SU-DHL-6 (cell line): Measurements from ENCODE around the gene MOB3B.

Source experiments
- H2AFZ ChIP-seq: fragments of 200-600 bp; sonication (generic); 2 replicates; pipeline ENCODE4 v1.6.1; 2014; ENCODE audit warnings: low read depth, mild to moderate bottlenecking, moderate library complexity, mixed read lengths, antibody characterized with exemption, low read length; ENCODE audit not compliant: severe bottlenecking
- H3F3A ChIP-seq: fragments of 200-600 bp; shearing (Covaris generic); 2 replicates; pipeline ENCODE4 v1.6.0; 2016; ENCODE audit warnings: antibody characterized with exemption, mild to moderate bottlenecking; ENCODE audit not compliant: insufficient read depth
- H3K27ac ChIP-seq: fragments of 200-600 bp; sonication (generic); 2 replicates; pipeline ENCODE4 v1.5.1; 2016; ENCODE audit warnings: low read depth, mild to moderate bottlenecking, low read length, moderate library complexity, mixed read lengths
- H3K27me3 ChIP-seq: fragments of 200-600 bp; sonication (generic), shearing (Covaris generic); 2 replicates; pipeline ENCODE4 v1.6.0; 2014; ENCODE audit warnings: mild to moderate bottlenecking, low read length
- H3K36me3 ChIP-seq: fragments of 200-600 bp; sonication (generic); 2 replicates; pipeline ENCODE4 v1.6.1; 2014; ENCODE audit warnings: mild to moderate bottlenecking, low read length, mixed read lengths
- H3K4me2 ChIP-seq: fragments of 300-600, 200-600 bp; shearing (Covaris generic), sonication (generic); 2 replicates; pipeline ENCODE4 v1.6.0; 2014; ENCODE audit warnings: low read length, low read depth, mild to moderate bottlenecking; ENCODE audit not compliant: poor library complexity, severe bottlenecking
- H3K4me3 ChIP-seq: fragments of 200-600 bp; sonication (generic); 2 replicates; pipeline ENCODE4 v1.5.1; 2014; ENCODE audit warnings: antibody characterized with exemption, low read length, mild to moderate bottlenecking, mixed read lengths; ENCODE audit not compliant: insufficient read depth, poor library complexity, severe bottlenecking
- H3K79me2 ChIP-seq: fragments of 200-600 bp; sonication (generic); 2 replicates; pipeline ENCODE4 v1.6.1; 2014; ENCODE audit warnings: mild to moderate bottlenecking, low read length, moderate library complexity; ENCODE audit not compliant: insufficient read depth
- H3K9ac ChIP-seq: fragments of 200-600 bp; sonication (generic); 2 replicates; pipeline ENCODE4 v1.7.0; 2014; ENCODE audit warnings: mild to moderate bottlenecking, low read length
- H3K9me2 ChIP-seq: fragments of 200-600 bp; sonication (generic); replicated peaks from 2 replicates; pipeline ENCODE4 v1.6.1; 2014; ENCODE audit warnings: low read length; ENCODE audit not compliant: insufficient read depth
- H3K9me3 ChIP-seq: fragments of 200-600 bp; sonication (generic); 2 replicates; pipeline ENCODE4 v1.6.1; 2014; ENCODE audit warnings: low read length, mixed read lengths; ENCODE audit not compliant: insufficient read depth
- H4K20me1 ChIP-seq: fragments of 200-600 bp; sonication (generic); 2 replicates; pipeline ENCODE4 v1.6.1; 2014; ENCODE audit warnings: low read depth, mild to moderate bottlenecking, antibody characterized with exemption, low read length, moderate library complexity, mixed read lengths
- EZH2phosphoT487 ChIP-seq: fragments of 200-600 bp; sonication (generic), shearing (Covaris generic); conservative IDR thresholded peaks from 2 replicates; pipeline ENCODE4 v1.6.1; 2018; ENCODE audit warnings: mild to moderate bottlenecking, antibody characterized with exemption, low read length, moderate library complexity, mixed read lengths
- TF ChIP-seq, protein P1 (sequence below): fragments of 200-600 bp; sonication (generic); IDR thresholded peaks from one replicate; pipeline ENCODE4 v1.5.1; 2017; ENCODE audit warnings: antibody characterized with exemption, mild to moderate bottlenecking, low read length, moderate library complexity; ENCODE audit not compliant: insufficient read depth, poor library complexity, severe bottlenecking

MOB3B gene

DNA sequence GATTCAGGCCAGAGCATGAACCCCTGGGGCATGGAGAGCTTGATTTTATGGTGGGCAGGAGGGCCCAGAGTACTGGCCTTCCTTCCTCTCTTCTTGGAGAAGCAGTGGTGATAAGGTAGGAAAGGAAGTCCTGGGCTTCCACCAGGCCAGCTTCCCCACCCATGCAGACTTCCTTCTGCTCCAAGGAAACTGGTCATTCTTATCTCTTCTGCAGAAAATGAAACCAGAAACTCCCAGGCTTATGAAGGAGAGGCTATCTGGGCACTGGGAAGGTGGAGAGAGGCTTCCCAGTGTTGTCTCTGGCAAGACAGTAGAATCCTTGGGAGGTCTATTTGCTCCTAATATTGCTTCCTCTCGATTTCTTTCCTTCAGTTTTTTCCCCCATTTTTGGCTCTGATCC is 122.1 kb downstream of the MOB3B start:
- no peak overlapping the region for H3K27ac ChIP-seq
- H3K36me3 ChIP-seq: no peaks in the 10 kb centered on the region
- H3K9me3 ChIP-seq: no peaks in the 10 kb centered on the region
- no peak overlapping the region for H3K4me3 ChIP-seq
- no peaks in the 10 kb centered on the region for H3K27me3 ChIP-seq
- H3F3A ChIP-seq: no peaks in the 10 kb centered on the region
- TF ChIP-seq, protein P1, sequence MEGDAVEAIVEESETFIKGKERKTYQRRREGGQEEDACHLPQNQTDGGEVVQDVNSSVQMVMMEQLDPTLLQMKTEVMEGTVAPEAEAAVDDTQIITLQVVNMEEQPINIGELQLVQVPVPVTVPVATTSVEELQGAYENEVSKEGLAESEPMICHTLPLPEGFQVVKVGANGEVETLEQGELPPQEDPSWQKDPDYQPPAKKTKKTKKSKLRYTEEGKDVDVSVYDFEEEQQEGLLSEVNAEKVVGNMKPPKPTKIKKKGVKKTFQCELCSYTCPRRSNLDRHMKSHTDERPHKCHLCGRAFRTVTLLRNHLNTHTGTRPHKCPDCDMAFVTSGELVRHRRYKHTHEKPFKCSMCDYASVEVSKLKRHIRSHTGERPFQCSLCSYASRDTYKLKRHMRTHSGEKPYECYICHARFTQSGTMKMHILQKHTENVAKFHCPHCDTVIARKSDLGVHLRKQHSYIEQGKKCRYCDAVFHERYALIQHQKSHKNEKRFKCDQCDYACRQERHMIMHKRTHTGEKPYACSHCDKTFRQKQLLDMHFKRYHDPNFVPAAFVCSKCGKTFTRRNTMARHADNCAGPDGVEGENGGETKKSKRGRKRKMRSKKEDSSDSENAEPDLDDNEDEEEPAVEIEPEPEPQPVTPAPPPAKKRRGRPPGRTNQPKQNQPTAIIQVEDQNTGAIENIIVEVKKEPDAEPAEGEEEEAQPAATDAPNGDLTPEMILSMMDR: no peak
- no peak for TF ChIP-seq EZH2phosphoT487
- H4K20me1 ChIP-seq: no peaks in the 10 kb centered on the region
- no peak overlapping the region for H3K9ac ChIP-seq
- no peaks in the 10 kb centered on the region for H3K9me2 ChIP-seq
- H2AFZ ChIP-seq: no peak overlapping the region
- no peaks in the 10 kb centered on the region for H3K79me2 ChIP-seq
- H3K4me2 ChIP-seq: no peak overlapping the region

DNA sequence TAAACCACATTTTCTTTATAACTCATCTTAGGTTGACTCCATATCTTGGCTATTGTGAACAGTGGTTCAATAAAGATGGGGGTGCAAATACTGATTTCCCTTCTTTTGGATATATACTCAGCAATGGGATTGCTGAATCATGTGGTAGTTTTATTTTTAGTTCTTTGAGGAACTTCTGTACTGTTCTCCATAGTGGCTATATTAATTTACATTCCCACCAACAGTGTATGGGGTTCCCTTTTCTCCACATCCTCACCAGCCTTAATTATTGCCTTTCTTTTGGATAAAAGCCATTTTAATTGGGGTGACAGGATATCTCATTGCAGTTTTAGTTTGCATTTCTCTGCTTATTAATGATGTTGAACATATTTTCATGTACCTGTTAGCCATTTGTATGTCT is 125.0 kb downstream of the MOB3B start:
- Histone ChIP-seq H3K9me3 (no peaks in the 10 kb centered on the region), H3F3A (no peaks in the 10 kb centered on the region), H2AFZ (no peak overlapping the region), H3K36me3 (no peaks in the 10 kb centered on the region), H3K27me3 (no peaks in the 10 kb centered on the region), H3K4me2 (no peak overlapping the region), H3K4me3 (no peak overlapping the region), H4K20me1 (no peaks in the 10 kb centered on the region), H3K9me2 (no peaks in the 10 kb centered on the region), H3K27ac (no peak overlapping the region), H3K79me2 (no peaks in the 10 kb centered on the region), H3K9ac (no peak overlapping the region)
- TF ChIP-seq, protein P1: no peak
- no peak for TF ChIP-seq EZH2phosphoT487

DNA sequence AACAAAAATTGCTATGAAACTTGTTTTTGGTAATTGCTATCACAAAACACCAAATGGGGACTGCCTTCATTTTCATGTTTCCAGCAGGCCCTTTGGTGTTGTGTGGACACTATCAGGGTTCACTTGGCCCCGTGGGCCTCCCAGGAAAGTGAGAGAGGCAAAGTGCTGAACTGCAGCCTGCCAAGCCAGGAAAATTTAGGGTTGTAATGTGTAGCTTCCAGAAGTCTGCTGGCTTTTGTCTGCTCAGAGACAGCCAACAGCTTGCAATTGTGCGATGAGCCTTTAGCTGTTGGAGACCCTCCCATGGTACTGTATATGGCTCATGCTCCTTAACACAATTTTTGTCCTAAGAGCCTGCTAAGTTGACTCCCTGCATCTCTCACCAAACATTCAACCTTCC is 127.0 kb downstream of the MOB3B start:
- no peak overlapping the region for H2AFZ ChIP-seq
- H3K36me3 ChIP-seq: no peaks in the 10 kb centered on the region
- TF ChIP-seq EZH2phosphoT487: no peak
- TF ChIP-seq, protein P1: no peak
- no peak overlapping the region for H3K27ac ChIP-seq
- H3F3A ChIP-seq: no peaks in the 10 kb centered on the region
- no peaks in the 10 kb centered on the region for H3K79me2 ChIP-seq
- H3K9me2 ChIP-seq: no peaks in the 10 kb centered on the region
- H3K9me3 ChIP-seq: no peaks in the 10 kb centered on the region
- H3K4me2 ChIP-seq: no peak overlapping the region
- no peaks in the 10 kb centered on the region for H3K27me3 ChIP-seq
- no peaks in the 10 kb centered on the region for H4K20me1 ChIP-seq
- no peak overlapping the region for H3K4me3 ChIP-seq
- H3K9ac ChIP-seq: no peak overlapping the region
